GM18505 (cell line): Measurements from ENCODE around the gene PYDC2.
"Not testable (repeated sequence)": the region's sequence is repeated elsewhere in the genome, so short reads cannot be mapped to it uniquely, and the experiment has no call there.

ENCODE experiments used
- ATAC-seq: cut with Tn5 transposase; IDR thresholded peaks from one replicate; pipeline ENCODE4 v1.9.1; 2021; ENCODE audit not compliant: unreplicated experiment
- POLR2A ChIP-seq: IDR thresholded peaks from 4 replicates; pipeline ENCODE4 v1.6.1; 2011; ENCODE audit warnings: borderline replicate concordance; ENCODE audit not compliant: insufficient read depth, insufficient read length; ENCODE audit errors: extremely low read depth

Gene PYDC2

GRCh38 chr3:191435981-191436380 lies 25.0 kb upstream of the PYDC2 start:
- TF ChIP-seq POLR2A: no peak
- ATAC-seq: no peak

GRCh38 chr3:191438150-191438814 lies 22.7 kb upstream of the PYDC2 start:
- no peak for TF ChIP-seq POLR2A
- ATAC-seq: no peak

DNA sequence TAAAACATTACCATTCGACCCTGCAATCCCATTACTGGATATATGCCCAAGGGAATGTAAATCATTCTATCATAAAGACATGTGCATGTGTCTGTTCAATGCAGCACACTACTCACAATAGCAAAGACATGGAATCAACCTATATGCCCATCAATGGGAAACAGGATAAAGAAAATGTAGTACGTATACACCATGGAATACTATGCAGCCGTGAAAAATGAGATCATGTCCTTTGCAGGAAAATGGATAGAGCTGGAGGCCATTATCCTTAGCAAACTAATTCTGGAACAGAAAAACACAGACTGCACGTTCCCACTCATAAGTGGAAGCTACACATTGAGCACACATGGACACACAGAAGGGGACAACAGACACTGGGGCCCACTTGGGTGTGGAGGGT lies 20.4 kb upstream of the PYDC2 start:
- no peak for TF ChIP-seq POLR2A
- ATAC-seq: no peak

DNA sequence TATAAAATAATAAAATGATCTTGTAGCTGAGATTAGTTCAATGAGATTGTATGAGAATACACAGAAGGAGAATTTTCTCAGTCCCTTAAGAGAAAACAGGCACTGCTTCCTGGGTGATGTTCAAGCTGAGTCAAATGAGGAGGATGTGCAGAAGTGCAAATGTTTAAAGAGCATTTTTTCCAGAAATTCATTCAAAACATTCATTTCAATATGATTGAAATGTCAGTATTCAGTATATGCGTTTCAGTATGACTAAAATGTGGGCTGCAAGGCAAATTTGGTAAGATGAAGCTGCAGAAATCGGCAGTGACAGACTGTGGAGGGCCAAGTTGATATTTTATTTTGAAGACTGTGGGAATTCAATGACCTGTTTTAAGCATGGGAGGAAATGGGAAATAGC lies 19.3 kb upstream of the PYDC2 start:
- ATAC-seq: no peak
- no peak for TF ChIP-seq POLR2A

- TF ChIP-seq POLR2A: no peak
- ATAC-seq: no peak
These were observed 16.4 kb upstream of the PYDC2 start for GRCh38 chr3:191444569-191444968.

- no peak for ATAC-seq
- no peak for TF ChIP-seq POLR2A
These were observed 11.7 kb upstream of the PYDC2 start for GRCh38 chr3:191449256-191449655.

DNA sequence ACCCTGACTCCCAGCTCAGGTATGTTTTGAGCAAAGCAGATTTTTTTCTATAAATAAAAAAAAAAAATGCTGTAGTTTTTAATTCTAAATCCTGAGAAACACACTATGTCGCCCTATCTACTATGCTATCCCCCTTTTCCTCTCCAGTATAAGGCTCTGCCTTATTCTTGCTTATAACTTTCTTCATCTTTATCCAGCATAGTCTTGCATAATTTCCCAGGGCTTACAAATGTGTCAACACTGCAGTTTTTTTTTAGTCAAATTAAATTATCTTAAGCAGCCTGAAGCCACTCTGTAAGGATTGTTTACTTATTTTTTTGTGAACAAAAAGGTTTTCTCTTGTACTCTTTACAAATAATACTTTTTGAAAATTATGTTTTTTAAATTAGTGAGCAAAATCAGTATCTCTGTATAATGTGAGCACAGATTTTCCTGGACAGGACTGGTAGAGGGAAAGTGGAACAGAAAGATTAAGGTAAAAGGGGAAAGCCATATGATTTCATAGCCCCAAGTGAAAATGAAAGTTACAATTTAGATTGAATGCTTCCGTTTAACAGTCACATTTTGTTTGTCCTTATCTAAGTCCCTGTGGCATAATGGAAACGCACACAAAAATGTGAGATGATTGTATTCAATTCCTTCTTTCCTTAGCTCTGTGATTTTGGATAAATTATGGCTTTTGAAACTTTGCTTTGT lies 5.6 kb upstream of the PYDC2 start:
- peak; percentile 72 for ATAC-seq
- TF ChIP-seq POLR2A: no peak

DNA sequence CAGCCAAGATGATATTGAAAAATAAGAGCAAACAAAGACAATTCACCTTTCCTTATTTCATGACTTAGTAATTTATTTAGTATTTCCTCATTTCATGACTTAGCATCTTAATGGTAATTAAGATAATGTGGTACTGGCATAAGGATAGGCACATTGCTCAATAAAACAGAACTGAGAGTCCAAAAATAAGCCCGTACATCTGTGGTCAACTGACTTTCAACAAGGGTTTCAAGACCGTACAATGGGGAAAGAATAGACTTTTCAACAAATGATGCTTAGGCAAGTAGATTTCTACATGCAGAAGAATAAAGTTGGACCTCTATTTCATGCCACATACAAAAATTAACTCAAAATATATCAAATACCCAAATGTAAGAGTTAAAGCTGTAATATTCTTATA lies 603 bp upstream of the PYDC2 start:
- ATAC-seq: no peak
- no peak for TF ChIP-seq POLR2A

DNA sequence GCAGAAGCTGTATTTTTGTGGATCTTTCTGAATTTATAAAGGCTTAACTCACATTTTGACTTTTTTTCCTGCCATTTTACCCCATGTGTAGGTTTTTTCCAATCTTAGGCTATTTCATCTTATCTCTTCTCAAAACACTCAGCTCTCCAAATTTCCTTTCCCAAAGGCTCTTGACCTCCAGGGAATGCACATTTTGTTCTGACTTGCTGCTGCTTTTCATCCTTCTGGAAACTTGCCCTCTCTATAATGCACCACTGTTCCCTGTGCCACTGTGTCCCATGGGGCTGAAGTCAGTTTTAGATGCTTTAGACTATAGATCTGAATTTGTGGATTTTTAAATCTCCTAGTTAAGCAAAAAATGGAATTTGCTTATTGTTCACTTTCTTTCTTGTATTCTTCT lies 9.1 kb downstream of the PYDC2 start:
- TF ChIP-seq POLR2A: no peak
- no peak for ATAC-seq

GRCh38 chr3:191470545-191470944 lies 9.6 kb downstream of the PYDC2 start:
- no peak for ATAC-seq
- TF ChIP-seq POLR2A: no peak

GRCh38 chr3:191473661-191474198 lies 12.8 kb downstream of the PYDC2 start:
- no peak for ATAC-seq
- no peak for TF ChIP-seq POLR2A

DNA sequence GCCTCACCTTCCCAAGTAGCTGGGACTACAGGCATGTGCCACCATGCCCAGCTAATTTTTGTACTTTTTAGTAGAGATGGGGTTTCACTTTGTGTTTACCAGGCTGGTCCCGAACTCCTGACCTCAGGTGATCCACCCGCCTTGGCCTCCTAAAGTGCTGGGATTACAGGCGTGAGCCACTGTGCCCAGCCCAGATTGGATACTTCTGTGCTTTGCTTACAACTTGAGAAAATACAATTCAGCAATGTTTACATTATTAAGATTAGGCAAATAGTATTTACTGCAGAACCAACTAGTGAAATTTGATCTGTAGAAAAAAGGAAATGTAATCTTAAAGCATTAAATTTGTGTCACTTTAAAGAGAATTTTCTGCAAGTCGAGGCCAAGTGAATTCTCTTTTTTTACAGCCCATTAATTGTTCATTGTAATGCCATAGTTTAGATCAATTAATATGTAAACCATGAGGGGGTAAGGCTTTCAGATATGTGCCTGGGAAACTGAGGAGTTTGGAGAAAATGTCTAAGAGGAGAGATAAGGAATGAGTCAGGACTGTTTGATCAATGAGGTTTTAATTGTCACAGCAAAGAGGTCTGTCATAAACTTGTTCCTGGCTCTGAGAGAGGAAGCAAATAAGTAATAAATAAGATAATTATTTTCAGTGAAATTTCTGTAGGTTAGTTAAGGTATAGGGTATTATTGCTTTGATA lies 15.3 kb downstream of the PYDC2 start:
- no peak for TF ChIP-seq POLR2A
- ATAC-seq: no peak

DNA sequence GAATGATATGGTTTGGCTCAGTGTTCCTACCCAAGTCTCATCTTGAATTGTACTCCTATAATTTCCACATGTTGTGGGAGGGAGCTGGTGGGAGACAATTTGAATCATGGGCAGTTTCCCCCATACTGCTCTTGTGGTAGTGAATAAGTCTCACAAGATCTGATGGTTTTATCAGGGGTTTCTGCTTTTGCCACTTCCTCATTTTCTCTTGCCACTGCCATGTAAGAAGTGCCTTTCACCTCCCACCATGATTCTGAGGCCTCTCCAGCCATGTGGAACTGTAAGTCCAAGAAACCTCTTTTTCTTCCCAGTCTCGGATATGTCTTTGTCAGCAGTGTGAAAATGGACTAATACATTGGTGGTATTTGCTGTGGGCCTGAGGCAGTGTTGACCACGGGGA lies 23.0 kb downstream of the PYDC2 start:
- ATAC-seq: not testable (repeated sequence)

- no peak for TF ChIP-seq POLR2A
- no peak for ATAC-seq
These were observed 23.5 kb downstream of the PYDC2 start for GRCh38 chr3:191484461-191484860.
